H1 (cell line): Measurements from ENCODE around the gene ZNF133.

ENCODE experiments used
- ATF2 ChIP-seq: IDR thresholded peaks from 2 replicates; pipeline ENCODE4 v1.6.1; 2012; ENCODE audit warnings: low read length, inconsistent platforms
- BCL11A ChIP-seq, 2 experiments: IDR thresholded peaks; one replicate each; pipeline ENCODE4 v1.6.1; 2011; ENCODE audit warnings: low read depth in 2 of 2, low read length in 2 of 2, mild to moderate bottlenecking in 2 of 2
- CTCF ChIP-seq, 3 experiments: IDR thresholded peaks; 1 replicate in 2 of 3; 2 replicates in 1 of 3; pipeline versions ENCODE4 v1.5.1 to v1.6.1; 2011; ENCODE audit warnings: low read length in 3 of 3, mild to moderate bottlenecking in 3 of 3, inconsistent platforms in 2 of 3, low read depth in 1 of 3, moderate library complexity in 1 of 3; ENCODE audit not compliant: insufficient read depth in 1 of 3; ENCODE audit errors: control extremely low read depth in 1 of 3
- EZH2 ChIP-seq: fragments of 200-600 bp; sonication (generic); IDR thresholded peaks from 2 replicates; pipeline ENCODE4 v1.7.1; 2012; ENCODE audit warnings: low read depth, mild to moderate bottlenecking, moderate library complexity, low read length, inconsistent platforms; ENCODE audit not compliant: severe bottlenecking
- GABPA ChIP-seq: IDR thresholded peaks from 2 replicates; pipeline ENCODE4 v1.6.1; 2011; ENCODE audit warnings: mild to moderate bottlenecking, low read length, moderate library complexity, borderline replicate concordance; ENCODE audit not compliant: insufficient read depth
- KDM1A ChIP-seq: fragments of 200-600, 300-600 bp; sonication (generic); IDR thresholded peaks from 2 replicates; pipeline ENCODE4 v1.7.1; 2016; ENCODE audit warnings: mild to moderate bottlenecking, low read length, borderline replicate concordance
- KDM5A ChIP-seq: fragments of 200-600 bp; IDR thresholded peaks from 2 replicates; pipeline ENCODE4 v1.7.1; 2012; ENCODE audit warnings: mild to moderate bottlenecking, low read length, inconsistent platforms, mixed read lengths
- POLR2A ChIP-seq, 2 experiments: IDR thresholded peaks; 1 replicate in 1 of 2; 2 replicates in 1 of 2; pipeline ENCODE4 v1.6.1; 2011; ENCODE audit warnings: low read depth in 2 of 2, low read length in 2 of 2, mild to moderate bottlenecking in 2 of 2; ENCODE audit errors: control extremely low read depth in 1 of 2
- RAD21 ChIP-seq, 2 experiments: IDR thresholded peaks in 1 of 2; conservative IDR thresholded peaks in 1 of 2; 2 replicates each; pipeline ENCODE4 v1.6.1; 2011; ENCODE audit warnings: low read depth in 2 of 2, low read length in 2 of 2, improper control_type of control experiment in 1 of 2, inconsistent platforms in 1 of 2, mild to moderate bottlenecking in 1 of 2, moderate library complexity in 1 of 2
- TCF12 ChIP-seq: IDR thresholded peaks from 2 replicates; pipeline ENCODE4 v1.6.1; 2011; ENCODE audit warnings: low read depth, mild to moderate bottlenecking, low read length
- ZNF274 ChIP-seq: IDR thresholded peaks from 2 replicates; pipeline ENCODE4 v1.7.0; 2012; ENCODE audit warnings: low read length, borderline replicate concordance; ENCODE audit errors: extremely low read depth

DNA sequence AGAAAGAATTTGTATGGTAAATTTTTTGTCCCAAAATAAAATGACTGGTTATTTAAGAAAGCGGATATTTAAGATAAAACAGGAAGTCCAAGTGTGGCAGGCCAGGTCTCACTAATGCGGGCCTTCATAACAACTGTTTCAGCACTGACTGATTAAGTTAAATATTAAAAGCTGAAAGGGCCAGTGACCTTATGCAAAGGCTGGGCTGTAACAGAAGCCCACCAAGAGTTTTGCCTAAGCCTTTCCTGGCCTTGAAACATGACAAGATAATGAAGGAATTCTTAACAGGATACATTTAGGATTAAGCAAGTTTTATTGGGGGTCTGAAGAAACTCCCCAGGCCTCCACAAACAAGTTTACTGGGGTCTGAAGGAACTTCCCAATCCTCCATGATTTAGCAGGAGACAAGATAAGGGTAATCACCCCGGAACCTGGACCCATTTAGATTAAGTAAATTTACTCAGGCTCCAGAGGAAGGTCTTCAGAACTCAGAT lies 36.3 kb downstream of the ZNF133 start:
- no peak for TF ChIP-seq KDM5A
- TF ChIP-seq ATF2, result no peak
- TF ChIP-seq EZH2, result no peak
- TF ChIP-seq TCF12, result no peak
- no peak for TF ChIP-seq BCL11A (IDR thresholded peaks at IDR 0.05; ENCODE audit: low read depth in 2 of 2, low read length in 2 of 2)
- no peak for TF ChIP-seq ZNF274
- no peak for TF ChIP-seq POLR2A (IDR thresholded peaks at IDR 0.05; ENCODE audit: control extremely low read depth in 1 of 2, low read depth in 2 of 2, low read length in 2 of 2)
- no peak for TF ChIP-seq RAD21 (IDR thresholded peaks at IDR 0.05 in 1 of 2, conservative IDR thresholded peaks at IDR 0.05 in 1 of 2; ENCODE audit: low read depth in 2 of 2, low read length in 2 of 2)
- no peak for TF ChIP-seq CTCF (IDR thresholded peaks at IDR 0.05; ENCODE audit: control extremely low read depth in 1 of 3, insufficient read depth in 1 of 3, low read depth in 1 of 3, low read length in 3 of 3)
- TF ChIP-seq KDM1A, result no peak
- TF ChIP-seq GABPA, result no peak
